ENCODE data around the gene MRPS7.

The MRPS7 gene

GRCh38 chr17:75295201-75296158 lies 33.8 kb downstream of the MRPS7 start:
- Histone ChIP-seq H3K4me1 (ENCODE audit: low read depth, poor library complexity, severe bottlenecking) (peaks cover 66% of the 10 kb centered on the region), H3K4me3 (IDR thresholded peaks at IDR 0.05; ENCODE audit: insufficient read depth, low read depth, low read length) (no peak overlapping the region), H3K4me2 (peak overlapping the region; percentile 76), H3K79me2 (ENCODE audit: insufficient read depth, low read depth) (no peaks in the 10 kb centered on the region), H3K36me3 (ENCODE audit: insufficient read depth) (no peaks in the 10 kb centered on the region), H2AFZ (ENCODE audit: low read depth) (peak overlapping the region; percentile 59; the same call in 1 of the 2 replicates), H4K20me1 (ENCODE audit: insufficient read depth) (no peaks in the 10 kb centered on the region), H3K9ac (no peak overlapping the region; the same call in 1 of the 2 replicates), H3K27me3 (ENCODE audit: insufficient read depth, low read depth) (no peaks in the 10 kb centered on the region), H3K27ac (peak overlapping the region; percentile 72)
- TF ChIP-seq, protein P1, sequence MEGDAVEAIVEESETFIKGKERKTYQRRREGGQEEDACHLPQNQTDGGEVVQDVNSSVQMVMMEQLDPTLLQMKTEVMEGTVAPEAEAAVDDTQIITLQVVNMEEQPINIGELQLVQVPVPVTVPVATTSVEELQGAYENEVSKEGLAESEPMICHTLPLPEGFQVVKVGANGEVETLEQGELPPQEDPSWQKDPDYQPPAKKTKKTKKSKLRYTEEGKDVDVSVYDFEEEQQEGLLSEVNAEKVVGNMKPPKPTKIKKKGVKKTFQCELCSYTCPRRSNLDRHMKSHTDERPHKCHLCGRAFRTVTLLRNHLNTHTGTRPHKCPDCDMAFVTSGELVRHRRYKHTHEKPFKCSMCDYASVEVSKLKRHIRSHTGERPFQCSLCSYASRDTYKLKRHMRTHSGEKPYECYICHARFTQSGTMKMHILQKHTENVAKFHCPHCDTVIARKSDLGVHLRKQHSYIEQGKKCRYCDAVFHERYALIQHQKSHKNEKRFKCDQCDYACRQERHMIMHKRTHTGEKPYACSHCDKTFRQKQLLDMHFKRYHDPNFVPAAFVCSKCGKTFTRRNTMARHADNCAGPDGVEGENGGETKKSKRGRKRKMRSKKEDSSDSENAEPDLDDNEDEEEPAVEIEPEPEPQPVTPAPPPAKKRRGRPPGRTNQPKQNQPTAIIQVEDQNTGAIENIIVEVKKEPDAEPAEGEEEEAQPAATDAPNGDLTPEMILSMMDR (conservative IDR thresholded peaks at IDR 0.05; ENCODE audit: low read depth, low read length): no peak

DNA sequence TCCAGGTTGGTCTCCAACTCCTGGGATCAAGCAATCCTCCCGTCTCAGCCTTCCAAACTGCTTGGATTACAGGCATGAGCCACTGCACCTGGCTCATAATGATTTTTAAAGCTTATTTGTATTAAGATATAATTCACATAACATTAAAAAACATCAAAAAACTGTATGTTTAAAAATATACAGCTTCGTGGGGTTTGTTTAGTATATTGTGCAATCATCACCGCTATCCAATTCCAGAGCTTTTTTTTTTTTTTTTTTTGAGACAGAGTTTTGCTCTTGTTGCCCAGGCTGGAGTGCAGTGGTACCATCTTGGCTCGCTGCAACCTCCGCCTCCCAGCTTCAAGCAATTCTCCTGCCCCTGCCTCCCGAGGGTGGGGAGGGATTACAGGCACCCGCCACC lies 38.6 kb downstream of the MRPS7 start:
- H3K9ac ChIP-seq: no peak overlapping the region

GRCh38 chr17:75301049-75301448 lies 39.4 kb downstream of the MRPS7 start:
- Histone ChIP-seq H3K4me3 (IDR thresholded peaks at IDR 0.05; ENCODE audit: insufficient read depth, low read depth, low read length) (no peak overlapping the region), H2AFZ (ENCODE audit: low read depth) (no peak overlapping the region), H3K4me2 (no peak overlapping the region), H3K4me1 (ENCODE audit: low read depth, poor library complexity, severe bottlenecking) (peaks cover 31% of the 10 kb centered on the region), H3K27ac (no peak overlapping the region), H3K36me3 (ENCODE audit: insufficient read depth) (no peaks in the 10 kb centered on the region), H3K9ac (no peak overlapping the region), H3K27me3 (ENCODE audit: insufficient read depth, low read depth) (no peaks in the 10 kb centered on the region), H3K79me2 (ENCODE audit: insufficient read depth, low read depth) (no peaks in the 10 kb centered on the region), H4K20me1 (ENCODE audit: insufficient read depth) (no peaks in the 10 kb centered on the region)
- TF ChIP-seq, protein P1 (conservative IDR thresholded peaks at IDR 0.05; ENCODE audit: low read depth, low read length): no peak

More for the DNA sequence above, 38.6 kb downstream of the MRPS7 start:
- Histone ChIP-seq H3K4me2 (no peak overlapping the region), H3K79me2 (ENCODE audit: insufficient read depth, low read depth) (no peaks in the 10 kb centered on the region), H4K20me1 (ENCODE audit: insufficient read depth) (no peaks in the 10 kb centered on the region), H3K27ac (no peak overlapping the region), H2AFZ (ENCODE audit: low read depth) (no peak overlapping the region), H3K27me3 (ENCODE audit: insufficient read depth, low read depth) (no peaks in the 10 kb centered on the region), H3K4me1 (ENCODE audit: low read depth, poor library complexity, severe bottlenecking) (peaks cover 39% of the 10 kb centered on the region), H3K4me3 (IDR thresholded peaks at IDR 0.05; ENCODE audit: insufficient read depth, low read depth, low read length) (no peak overlapping the region), H3K36me3 (ENCODE audit: insufficient read depth) (no peaks in the 10 kb centered on the region)
- TF ChIP-seq, protein P1 (conservative IDR thresholded peaks at IDR 0.05; ENCODE audit: low read depth, low read length): no peak

DNA sequence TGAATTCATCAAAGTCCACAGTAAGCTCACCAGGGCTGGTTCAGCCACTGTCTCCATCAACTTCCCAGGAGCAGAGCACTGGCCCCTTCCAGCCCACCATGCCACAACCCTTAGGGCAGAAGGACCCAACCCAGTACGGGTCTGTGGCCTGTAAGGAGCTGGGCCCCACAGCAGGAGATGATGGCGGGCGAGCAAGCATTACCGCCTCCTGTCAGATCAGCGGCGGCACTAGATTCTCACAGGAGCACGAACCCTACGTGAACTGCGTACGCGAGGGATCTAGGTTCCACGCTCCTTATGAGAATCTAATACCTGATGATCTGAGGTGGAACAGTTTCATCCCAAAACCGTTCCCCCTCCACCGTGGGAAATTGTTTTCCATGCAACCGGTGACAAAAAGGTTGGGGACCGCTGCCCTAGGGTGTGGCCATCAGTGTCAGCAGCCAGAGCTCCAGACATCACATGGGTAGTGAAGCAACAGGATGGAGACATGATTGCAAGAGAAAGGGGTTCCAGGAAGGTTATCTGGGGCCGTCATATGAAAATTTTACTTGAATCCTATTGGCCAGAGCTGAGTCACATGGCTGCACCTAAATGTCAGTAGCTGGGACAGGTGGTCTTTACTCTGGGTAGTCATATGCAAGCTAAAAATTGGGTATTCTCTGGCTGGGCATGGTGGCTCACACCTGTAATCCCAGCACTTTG lies 40.0 kb downstream of the MRPS7 start:
- H3K27ac ChIP-seq: no peak overlapping the region
- no peak overlapping the region for H3K4me3 ChIP-seq (IDR thresholded peaks at IDR 0.05; ENCODE audit: insufficient read depth, low read depth, low read length)
- no peaks in the 10 kb centered on the region for H3K27me3 ChIP-seq (ENCODE audit: insufficient read depth, low read depth)
- H3K4me2 ChIP-seq: no peak overlapping the region
- H2AFZ ChIP-seq (ENCODE audit: low read depth): no peak overlapping the region
- TF ChIP-seq, protein P1 (conservative IDR thresholded peaks at IDR 0.05; ENCODE audit: low read depth, low read length): no peak
- H3K79me2 ChIP-seq (ENCODE audit: insufficient read depth, low read depth): no peaks in the 10 kb centered on the region
- H3K36me3 ChIP-seq (ENCODE audit: insufficient read depth): no peaks in the 10 kb centered on the region
- no peak overlapping the region for H3K9ac ChIP-seq
- H4K20me1 ChIP-seq (ENCODE audit: insufficient read depth): no peaks in the 10 kb centered on the region
- peaks cover 25% of the 10 kb centered on the region for H3K4me1 ChIP-seq (ENCODE audit: low read depth, poor library complexity, severe bottlenecking)
